HG03045 (cell line): ENCODE measurements around the gene OR10T2.
"Not testable (repeated sequence)": the region's sequence is repeated elsewhere in the genome, so short reads cannot be mapped to it uniquely, and the experiment has no call there.

ENCODE experiments used
- ATAC-seq: cut with Tn5 transposase; IDR thresholded peaks from one replicate; pipeline ENCODE4 v1.9.1; 2021; ENCODE audit warnings: mild to moderate bottlenecking, moderate library complexity; ENCODE audit not compliant: unreplicated experiment

The OR10T2 gene

GRCh38 chr1:158356616-158357015 is 42.6 kb downstream of the OR10T2 start:
- no peak for ATAC-seq

GRCh38 chr1:158355773-158356285 is 43.4 kb downstream of the OR10T2 start:
- no peak for ATAC-seq

DNA sequence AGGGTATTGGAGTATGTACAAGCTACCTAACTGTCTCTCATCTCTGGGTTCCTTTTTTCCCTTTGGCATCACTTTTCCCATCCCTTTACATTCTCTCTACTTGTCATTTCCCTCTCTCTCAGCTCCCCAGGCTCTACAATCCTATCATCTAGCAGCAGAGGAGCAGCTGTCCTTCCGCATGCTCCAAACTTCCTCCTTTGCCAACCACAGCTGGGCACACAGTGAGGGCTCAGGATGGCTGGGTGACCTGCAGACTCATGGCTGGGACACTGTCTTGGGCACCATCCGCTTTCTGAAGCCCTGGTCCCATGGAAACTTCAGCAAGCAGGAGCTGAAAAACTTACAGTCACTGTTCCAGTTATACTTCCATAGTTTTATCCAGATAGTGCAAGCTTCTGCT is 45.0 kb downstream of the OR10T2 start:
- no peak for ATAC-seq

- ATAC-seq: no peak
These were observed 45.8 kb downstream of the OR10T2 start, which contains the start of gene CD1E for GRCh38 chr1:158353303-158354075. CD1E (plus strand) TSS chr1:158353894; CDS start chr1:158353989, 95 bp downstream.

DNA sequence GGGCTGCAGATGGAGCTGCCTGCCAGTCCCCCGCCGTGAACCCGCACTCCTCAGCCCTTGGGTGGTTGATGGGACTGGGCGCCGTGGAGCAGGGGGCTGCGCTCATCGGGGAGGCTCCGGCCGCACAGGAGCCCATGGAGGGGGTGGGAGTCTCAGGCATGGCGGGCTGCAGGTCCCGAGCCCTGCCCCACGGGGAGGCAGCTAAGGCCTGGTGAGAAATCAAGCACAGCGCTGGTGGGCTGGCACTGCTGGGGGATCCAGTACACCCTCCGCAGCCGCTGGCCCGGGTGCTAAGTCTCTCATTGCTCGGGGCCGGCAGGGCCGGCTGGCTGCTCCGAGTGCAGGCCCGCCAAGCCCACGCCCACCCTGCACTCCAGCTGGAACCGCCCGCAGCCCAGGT is 50.3 kb downstream of the OR10T2 start:
- not testable (repeated sequence) for ATAC-seq
